Endothelial cell of umbilical vein (primary cell): Measurements from ENCODE around the gene KLHL6. TPM values are rescaled to one million over a fixed set of nuclear protein-coding genes. Genes with fewer than 3 reads are reported as not detected.
A peak's percentile ranks its signal among the peaks of the same experiment; 100 is the strongest.

Experiments used
- BruUV-seq: library from RNA; stranded (reverse); fragments of 400-500 nt; replicated peaks from 2 replicates; lab custom pipeline; 2021; lab: Mats Ljungman, UMichigan
- CTCF ChIA-PET: fragments of 300-600, 350-600 bp; sonication (Branson Sonifier 250); formaldehyde crosslinking; loops from one replicate; lab custom pipeline; 2021; ENCODE audit warnings: antibody characterized with exemption, inconsistent platforms; lab: Charles Lee
- POLR2A ChIA-PET: fragments of 300-600, 350-600 bp; sonication (Branson Sonifier 250); formaldehyde crosslinking; loops from one replicate; lab custom pipeline; 2021; ENCODE audit warnings: antibody characterized with exemption, inconsistent platforms; lab: Charles Lee
- DNase-seq: peaks from one replicate; pipeline ENCODE4 v3.0.0-alpha.2; 2011; ENCODE audit warnings: low read depth, low spot score
- FAIRE-seq: peaks from 2 replicates; lab custom pipeline; 2011; peaks lifted over from hg19 to GRCh38; lab: Jason Lieb, UNC
- H2AFZ ChIP-seq: 2 replicates; pipeline ENCODE4 v1.6.0; 2012; ENCODE audit warnings: low read depth, low read length, control low read depth, inconsistent platforms
- H3K27ac ChIP-seq: 2 replicates; pipeline ENCODE4 v1.5.1; 2011; ENCODE audit warnings: low read depth, mild to moderate bottlenecking, control low read depth, low read length, moderate library complexity; ENCODE audit not compliant: insufficient read depth
- H3K27me3 ChIP-seq, 2 experiments: 2 replicates each; pipeline versions ENCODE4 v1.6.0 to v1.6.1; 2011; ENCODE audit warnings: low read length in 2 of 2, mixed read lengths in 1 of 2; ENCODE audit not compliant: control insufficient read depth in 2 of 2, insufficient read depth in 2 of 2
- H3K36me3 ChIP-seq, 2 experiments: 2 replicates in 1 of 2; 3 replicates in 1 of 2; pipeline ENCODE4 v1.5.1; 2011; ENCODE audit warnings: low read length in 2 of 2, mild to moderate bottlenecking in 1 of 2, moderate library complexity in 1 of 2; ENCODE audit not compliant: control insufficient read depth in 2 of 2, insufficient read depth in 2 of 2; ENCODE audit errors: extremely low read depth in 1 of 2
- H3K4me1 ChIP-seq: 3 replicates; pipeline ENCODE4 v1.5.1; 2011; ENCODE audit warnings: mild to moderate bottlenecking, low read length; ENCODE audit not compliant: control insufficient read depth, insufficient read depth; ENCODE audit errors: extremely low read depth
- H3K4me2 ChIP-seq: 2 replicates; pipeline ENCODE4 v1.6.1; 2011; ENCODE audit warnings: low read length, control low read depth, mixed read lengths; ENCODE audit not compliant: insufficient read depth
- H3K4me3 ChIP-seq, 3 experiments: fragments of 200-600 bp in 1 of 3; sonication (generic), shearing (Covaris generic) in 1 of 3; replicated peaks in 1 of 3; 2 replicates each; pipeline ENCODE4 v1.5.1; 2011 to 2016; ENCODE audit warnings: control low read depth in 3 of 3, low read length in 3 of 3, mild to moderate bottlenecking in 2 of 3, inconsistent platforms in 1 of 3, low read depth in 1 of 3, moderate library complexity in 1 of 3; ENCODE audit not compliant: insufficient read depth in 1 of 3
- H3K79me2 ChIP-seq: 2 replicates; pipeline ENCODE4 v1.6.0; 2012; ENCODE audit warnings: low read length, inconsistent platforms; ENCODE audit not compliant: control insufficient read depth, insufficient read depth
- H3K9ac ChIP-seq: replicated peaks from 2 replicates; pipeline ENCODE3; 2011; ENCODE audit warnings: low read length, control low read depth; ENCODE audit not compliant: insufficient read depth; ENCODE audit errors: extremely low read depth
- H3K9me1 ChIP-seq: replicated peaks from 3 replicates; pipeline ENCODE4 v1.6.0; 2011; ENCODE audit warnings: mild to moderate bottlenecking, low read length; ENCODE audit not compliant: control insufficient read depth, insufficient read depth; ENCODE audit errors: extremely low read depth
- H3K9me3 ChIP-seq: replicated peaks from 2 replicates; pipeline ENCODE4 v1.5.1; 2012; ENCODE audit warnings: low read length, inconsistent platforms; ENCODE audit not compliant: control insufficient read depth, insufficient read depth
- H4K20me1 ChIP-seq: replicated peaks from 2 replicates; pipeline ENCODE3; 2011; ENCODE audit warnings: mild to moderate bottlenecking, low read length; ENCODE audit not compliant: control insufficient read depth, insufficient read depth; ENCODE audit errors: extremely low read depth
- EZH2 ChIP-seq: IDR thresholded peaks from 2 replicates; pipeline ENCODE4 v1.6.1; 2012; ENCODE audit warnings: borderline replicate concordance, low read depth, mild to moderate bottlenecking, moderate library complexity, low read length, inconsistent platforms; ENCODE audit not compliant: severe bottlenecking
- MYC ChIP-seq: IDR thresholded peaks from one replicate; pipeline ENCODE4 v1.6.1; 2011; ENCODE audit warnings: mild to moderate bottlenecking, low read depth, low read length
- POLR2A ChIP-seq: IDR thresholded peaks from 2 replicates; pipeline ENCODE4 v1.6.1; 2012; ENCODE audit warnings: low read depth, mild to moderate bottlenecking, control low read depth, low read length
- POLR2AphosphoS5 ChIP-seq: IDR thresholded peaks from 2 replicates; pipeline ENCODE4 v1.6.1; 2012; ENCODE audit warnings: low read depth, mild to moderate bottlenecking, control low read depth, low read length, moderate library complexity; ENCODE audit not compliant: insufficient read depth
- dilution Hi-C: fragments of 300-500 bp; cut with MboI; formaldehyde crosslinking; loops from one replicate; pipeline ENCODE4 v1.15.0; 2019; ENCODE audit warnings: low sequenced_read_pairs; ENCODE audit not compliant: extremely low pct_ligation_motif_present
- intact Hi-C: fragments of 100-400 bp; cut with micrococcal nuclease; formaldehyde crosslinking; loops from one replicate; pipeline ENCODE4 v1.10.0; 2022
- polyA plus RNA-seq, 4 experiments: library from polyadenylated mRNA; depleted of rRNA in 3 of 4; stranded (reverse) in 3 of 4; unstranded in 1 of 4; fragments of >200 nt; gene quantifications; 2 replicates each; pipeline versions ENCODE4 v1.2.1 to v1.2.3, GENCODE V29; 2011 to 2012; ENCODE audit warnings: missing spikeins in 1 of 4
- total RNA-seq: library from RNA; stranded (reverse); gene quantifications from 2 replicates; pipeline ENCODE4 v1.2.3, GENCODE V29; 2021
- TF ChIP-seq, protein P1 (sequence below), 2 donors: IDR thresholded peaks; 1 replicate in 1 of 2; 2 replicates in 1 of 2; pipeline ENCODE4 v1.5.1; 2011; ENCODE audit warnings: low read length in 2 of 2, mild to moderate bottlenecking in 2 of 2, moderate library complexity in 2 of 2, control low read depth in 1 of 2, inconsistent platforms in 1 of 2, low read depth in 1 of 2; ENCODE audit not compliant: insufficient read depth in 1 of 2; ENCODE audit errors: extremely low read depth in 1 of 2

Gene KLHL6
- total and polyA plus RNA-seq, 2 donors (not counting 3 experiments of a cell fraction or from before 2014, with no cell fraction given) = 5.7 to 12.6 TPM

DNA sequence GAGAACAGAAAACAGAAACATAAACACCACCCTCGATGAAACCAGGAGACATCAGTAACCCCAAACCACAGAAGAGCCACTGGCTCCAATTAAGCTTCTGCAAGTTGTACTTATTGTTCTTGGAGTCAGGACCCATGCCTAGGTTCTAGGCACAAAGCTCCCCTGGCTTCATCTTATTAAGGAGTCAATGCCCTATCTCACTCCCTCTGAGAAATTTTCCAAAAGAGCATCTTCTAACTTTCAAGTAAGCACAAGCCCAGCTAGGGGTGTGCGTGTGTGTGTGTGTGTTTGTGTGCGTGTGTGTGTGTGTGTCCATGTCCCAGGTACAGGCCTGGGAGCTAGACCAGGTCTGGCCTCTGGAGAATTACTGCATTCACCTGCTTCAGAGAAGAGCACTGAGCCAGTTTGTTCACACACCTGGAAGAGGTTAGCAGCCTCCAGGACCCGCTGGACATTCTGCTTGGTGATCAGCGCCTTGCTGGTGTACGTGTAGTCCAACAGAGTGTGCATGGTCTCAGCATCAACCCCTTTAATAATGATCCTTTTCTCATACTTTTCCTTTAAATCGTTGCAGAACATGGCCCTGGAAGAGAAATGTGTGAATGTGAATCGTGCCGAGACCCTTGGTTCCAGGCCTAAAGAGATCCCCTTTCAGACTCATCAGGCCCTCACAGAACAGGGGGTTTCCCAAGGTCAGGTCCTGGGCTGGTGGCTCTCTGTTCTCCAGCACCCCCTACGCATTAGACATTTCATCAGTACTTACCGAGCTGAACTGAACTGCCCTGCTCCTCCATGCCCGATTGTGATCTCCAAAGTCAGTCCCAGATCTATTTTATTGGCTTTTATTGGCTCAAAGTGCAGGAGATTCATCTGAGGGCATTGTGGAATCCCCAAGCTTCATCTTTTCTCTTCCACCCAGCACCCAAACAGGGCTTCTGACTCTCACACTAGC is 27.8 kb downstream of the KLHL6 start:
- CTCF ChIA-PET = interaction anchor here (0.7 to 2.4 kb wide), 8 partner anchors 8 to 343 kb away, joined by 3 to 8 read pairs (median 4); no protein-coding TSS in a partner anchor
- TF ChIP-seq EZH2 = no peak
- no peak for TF ChIP-seq POLR2A
- TF ChIP-seq, protein P1, sequence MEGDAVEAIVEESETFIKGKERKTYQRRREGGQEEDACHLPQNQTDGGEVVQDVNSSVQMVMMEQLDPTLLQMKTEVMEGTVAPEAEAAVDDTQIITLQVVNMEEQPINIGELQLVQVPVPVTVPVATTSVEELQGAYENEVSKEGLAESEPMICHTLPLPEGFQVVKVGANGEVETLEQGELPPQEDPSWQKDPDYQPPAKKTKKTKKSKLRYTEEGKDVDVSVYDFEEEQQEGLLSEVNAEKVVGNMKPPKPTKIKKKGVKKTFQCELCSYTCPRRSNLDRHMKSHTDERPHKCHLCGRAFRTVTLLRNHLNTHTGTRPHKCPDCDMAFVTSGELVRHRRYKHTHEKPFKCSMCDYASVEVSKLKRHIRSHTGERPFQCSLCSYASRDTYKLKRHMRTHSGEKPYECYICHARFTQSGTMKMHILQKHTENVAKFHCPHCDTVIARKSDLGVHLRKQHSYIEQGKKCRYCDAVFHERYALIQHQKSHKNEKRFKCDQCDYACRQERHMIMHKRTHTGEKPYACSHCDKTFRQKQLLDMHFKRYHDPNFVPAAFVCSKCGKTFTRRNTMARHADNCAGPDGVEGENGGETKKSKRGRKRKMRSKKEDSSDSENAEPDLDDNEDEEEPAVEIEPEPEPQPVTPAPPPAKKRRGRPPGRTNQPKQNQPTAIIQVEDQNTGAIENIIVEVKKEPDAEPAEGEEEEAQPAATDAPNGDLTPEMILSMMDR (IDR thresholded peaks at IDR 0.05; ENCODE audit: extremely low read depth in 1 of 2, insufficient read depth in 1 of 2, low read depth in 1 of 2, low read length in 2 of 2) = no peak
- TF ChIP-seq POLR2AphosphoS5 = no peak
- no peak for TF ChIP-seq MYC
- Histone ChIP-seq H3K9me3 (no peaks in the 10 kb centered on the region), H3K36me3 (no peaks in the 10 kb centered on the region), H3K4me2 (peak overlapping the region; percentile 74), H3K9me1 (no peaks in the 10 kb centered on the region), H4K20me1 (no peaks in the 10 kb centered on the region), H3K79me2 (no peaks in the 10 kb centered on the region), H2AFZ (no peak overlapping the region), H3K27me3 (no peaks in the 10 kb centered on the region), H3K9ac (peak overlapping the region; percentile 7), H3K27ac (peak overlapping the region; percentile 56), H3K4me1 (peaks cover 42% of the 10 kb centered on the region), H3K4me3 (no peak overlapping the region)
- FAIRE-seq (no peak), DNase-seq (no peak)
- dilution Hi-C loops (no loop called here), intact Hi-C loops (no loop called here)
- POLR2A ChIA-PET = interaction anchor here (0.7 kb wide), 1 partner anchor 53 kb away, joined by 4 read pairs; no protein-coding TSS in a partner anchor
- BruUV-seq = no TSS peak
